Superior temporal gyrus (tissue), 1 donor: ENCODE data around the gene SRA1.
"Not testable (repeated sequence)": the region's sequence is repeated elsewhere in the genome, so short reads cannot be mapped to it uniquely, and the experiment has no call there.

Experiments used
- DNase-seq: peaks from one replicate; pipeline ENCODE4 v3.0.0-alpha.2; 2016; ENCODE audit errors: extremely low spot score

SRA1 gene

GRCh38 chr5:140557136-140557805, at the start of gene SRA1:
Gene SRA1 (minus strand): TSS chr5:140557473. CDS start chr5:140557452, 21 bp downstream.
- peak; percentile 95 for DNase-seq

DNA sequence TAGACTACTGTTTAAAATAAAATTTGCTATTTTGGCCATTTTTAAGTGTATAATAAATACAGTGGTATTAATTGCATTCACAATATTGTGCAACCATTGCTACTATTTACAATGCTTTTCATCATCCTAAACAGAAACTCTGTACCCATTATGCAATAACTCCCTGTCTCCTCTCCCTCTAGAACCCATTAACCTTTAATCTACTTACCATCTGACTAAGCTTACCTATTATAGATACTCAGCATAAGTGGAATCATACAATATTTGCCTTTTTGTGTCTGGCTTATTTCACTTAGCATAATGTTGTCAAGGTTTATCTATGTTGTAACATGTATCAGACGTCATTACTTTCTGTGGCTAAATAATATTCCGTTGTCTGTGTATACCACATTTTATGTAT, 49.8 kb upstream of the SRA1 start:
- DNase-seq = no peak

- no peak for DNase-seq
Measured at GRCh38 chr5:140605879-140606278, 48.6 kb upstream of the SRA1 start.

- DNase-seq = no peak
Measured at GRCh38 chr5:140603734-140604133, 46.5 kb upstream of the SRA1 start.

DNA sequence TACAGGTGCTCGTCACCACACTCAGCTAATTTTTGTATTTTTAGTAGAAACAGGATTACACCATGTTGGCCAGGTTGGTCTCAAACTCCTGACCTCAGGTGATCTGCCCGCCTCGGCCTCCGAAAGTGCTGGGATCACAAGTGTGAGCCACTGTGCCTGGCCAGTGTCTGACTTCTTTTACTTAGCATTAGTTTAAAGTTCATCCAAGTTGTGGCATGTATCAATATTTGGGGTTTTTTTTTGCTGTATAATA, 46.1 kb upstream of the SRA1 start:
- not testable (repeated sequence) for DNase-seq

GRCh38 chr5:140602147-140602546, 44.9 kb upstream of the SRA1 start:
- no peak for DNase-seq

DNA sequence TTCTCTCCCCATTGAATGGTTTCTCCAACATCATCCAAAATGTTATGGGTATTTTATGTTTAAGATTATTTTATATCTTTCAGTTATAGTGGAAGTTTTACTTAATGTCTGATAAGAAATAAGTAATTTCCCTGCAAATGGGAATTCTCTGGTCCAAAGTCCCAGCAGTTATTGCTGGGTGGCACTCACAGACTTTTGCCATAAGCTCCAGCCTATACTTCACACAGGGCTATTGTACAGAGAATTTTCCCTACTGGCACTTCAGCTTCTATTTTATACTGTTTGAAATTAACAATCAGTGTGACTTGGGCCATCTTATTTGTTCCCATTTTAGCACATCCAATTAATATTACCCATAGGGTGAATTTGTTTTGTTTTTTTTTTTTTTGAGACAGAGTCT, 42.8 kb upstream of the SRA1 start:
- no peak for DNase-seq

- no peak for DNase-seq
Measured at GRCh38 chr5:140598836-140599235, 41.6 kb upstream of the SRA1 start.

DNA sequence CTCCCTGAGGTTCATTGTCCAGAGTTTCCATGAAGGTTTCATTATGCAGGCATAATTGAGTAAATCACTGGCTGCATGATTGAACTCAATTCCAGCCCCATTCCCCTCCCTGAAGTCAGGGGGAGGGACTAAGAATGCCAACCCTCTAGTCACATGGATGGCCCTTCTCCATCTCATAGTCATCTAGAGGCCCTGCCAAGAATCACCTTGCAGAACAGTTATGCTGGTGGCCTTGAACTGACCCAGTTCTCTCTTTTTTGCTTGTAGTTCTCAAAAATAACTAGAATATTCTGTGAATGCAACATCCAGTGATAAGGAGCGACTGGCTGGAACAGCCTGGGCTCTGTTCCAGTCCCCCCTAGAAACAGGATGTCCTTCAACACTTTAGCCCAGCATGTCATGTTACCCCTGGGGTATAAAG, 39.1 kb upstream of the SRA1 start:
- no peak for DNase-seq

DNA sequence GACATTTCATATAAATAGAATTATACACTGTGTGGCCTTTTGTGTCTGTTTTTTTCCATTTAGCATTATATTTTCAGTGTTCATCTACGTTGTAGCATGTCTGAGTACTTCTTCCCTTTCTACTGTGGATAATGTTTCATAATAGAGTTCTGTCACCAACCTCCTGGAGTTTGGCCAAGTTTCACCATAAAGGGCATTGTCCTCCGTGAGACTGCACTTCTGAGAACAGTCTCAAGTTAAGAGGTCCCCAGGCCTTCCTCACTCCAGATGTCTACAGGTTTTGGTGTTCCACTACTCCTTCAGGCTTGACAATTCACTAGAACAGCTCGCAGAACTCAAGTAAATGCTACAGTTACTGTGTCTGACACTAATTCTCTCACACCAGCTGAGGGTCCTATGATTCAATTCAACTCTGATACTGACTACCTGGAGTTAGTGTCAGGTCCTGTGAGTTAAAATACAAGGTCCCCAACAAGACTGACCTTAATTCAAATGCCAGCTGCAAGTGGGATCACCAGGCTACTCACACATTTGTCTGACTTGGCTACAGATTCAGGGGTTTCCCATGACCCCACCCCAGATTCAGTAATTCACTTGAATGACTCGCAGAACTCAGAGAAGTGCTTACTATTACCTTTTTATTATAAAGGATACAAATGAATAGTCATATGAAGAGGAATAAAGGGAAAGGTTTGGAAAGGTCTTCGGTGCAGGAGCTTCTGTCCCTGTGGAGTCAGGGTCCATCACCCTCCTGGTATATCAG, 38.4 kb upstream of the SRA1 start:
- DNase-seq = peak; percentile 71

DNA sequence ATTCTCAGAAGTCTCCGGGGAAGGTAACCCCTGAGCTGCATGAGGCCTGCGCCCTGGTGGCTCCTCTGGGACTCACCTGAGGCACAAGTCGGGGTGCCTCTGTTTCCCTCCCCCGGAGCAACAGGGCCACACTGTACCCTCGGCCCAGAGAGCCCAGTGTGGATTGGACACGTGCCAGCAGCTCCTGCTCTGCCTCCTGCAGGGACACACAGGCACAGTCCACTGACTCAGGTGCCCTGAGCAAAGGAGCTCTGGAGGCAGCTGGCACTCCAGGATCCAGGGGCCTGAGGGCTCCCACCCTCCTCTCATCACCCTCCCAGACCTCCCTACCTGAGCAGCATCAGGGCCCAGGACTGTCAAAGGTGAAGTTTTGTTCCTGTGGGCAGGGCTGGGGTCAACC, 36.9 kb upstream of the SRA1 start:
- DNase-seq = no peak

GRCh38 chr5:140593070-140593469, 35.8 kb upstream of the SRA1 start:
- not testable (repeated sequence) for DNase-seq

DNA sequence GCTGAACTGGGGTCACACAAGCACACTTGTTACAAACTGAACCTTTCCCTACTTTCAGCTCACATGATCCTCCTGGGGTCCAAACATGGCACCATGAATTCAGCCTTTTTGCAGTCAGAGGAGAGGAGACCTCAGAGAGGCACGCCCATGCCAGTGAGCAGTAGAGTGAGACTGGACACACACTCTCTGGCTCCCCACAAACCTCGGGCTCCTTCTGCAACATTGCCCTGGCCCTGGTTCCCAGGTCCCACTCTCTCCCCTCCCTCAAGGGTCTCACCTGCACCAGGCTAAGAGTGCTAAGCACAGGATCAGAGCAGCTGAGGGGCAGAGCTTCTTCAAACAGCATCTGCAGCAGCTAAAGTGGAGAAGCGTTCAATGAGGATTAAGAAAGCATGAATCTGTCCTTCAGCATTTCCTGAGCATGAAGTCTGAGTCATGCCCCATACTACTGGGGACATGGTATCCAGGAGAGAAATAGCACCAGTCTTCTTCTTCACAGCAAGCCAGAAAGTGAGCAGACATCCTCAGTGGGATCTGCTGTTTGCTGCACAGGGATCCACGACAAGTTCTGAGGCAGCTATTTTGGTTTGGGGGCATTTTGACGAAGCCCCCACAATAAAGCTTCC, 34.6 kb upstream of the SRA1 start:
- no peak for DNase-seq

DNA sequence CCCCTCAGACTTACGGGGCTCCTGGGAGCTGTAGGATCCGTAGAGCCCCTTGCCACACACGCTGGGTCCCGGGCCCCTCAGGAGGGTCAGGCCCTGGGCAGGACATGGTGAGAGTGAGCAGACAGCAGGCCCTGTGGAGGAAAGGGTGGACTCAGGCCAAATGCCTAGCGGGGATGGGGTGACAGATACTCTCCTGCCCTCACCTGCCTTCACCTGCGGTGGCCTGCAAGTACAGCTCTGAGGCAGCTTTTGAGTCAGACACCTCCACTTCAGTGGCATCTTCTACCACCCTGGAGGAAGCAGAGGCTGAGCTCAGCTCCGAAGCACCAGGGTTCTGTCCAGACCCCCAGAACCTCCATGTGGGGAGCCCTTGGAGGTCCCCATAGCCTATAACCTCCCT, 33.6 kb upstream of the SRA1 start:
- no peak for DNase-seq

GRCh38 chr5:140588311-140589070, 31.2 kb upstream of the SRA1 start:
- DNase-seq = no peak

DNA sequence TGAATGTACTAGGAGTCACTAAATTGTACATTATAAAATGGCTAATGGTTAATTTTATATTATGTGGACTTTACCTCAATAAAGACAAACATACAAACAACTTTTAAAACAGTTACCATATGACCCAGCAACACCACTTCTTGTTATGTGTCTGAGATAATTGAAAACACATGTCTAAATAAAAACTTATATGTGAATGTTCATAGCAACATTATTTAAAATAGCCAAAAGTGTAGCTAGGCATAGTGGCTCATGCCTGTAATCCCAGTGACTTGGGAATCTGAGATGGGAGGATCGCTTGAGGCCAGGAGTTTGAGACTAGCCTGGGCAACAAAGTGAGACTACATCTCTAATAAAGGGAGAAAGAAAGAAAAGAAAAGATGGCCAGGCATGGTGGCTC, 30.2 kb upstream of the SRA1 start:
- no peak for DNase-seq

GRCh38 chr5:140579188-140579747, 22.0 kb upstream of the SRA1 start:
- DNase-seq = not testable (repeated sequence)

DNA sequence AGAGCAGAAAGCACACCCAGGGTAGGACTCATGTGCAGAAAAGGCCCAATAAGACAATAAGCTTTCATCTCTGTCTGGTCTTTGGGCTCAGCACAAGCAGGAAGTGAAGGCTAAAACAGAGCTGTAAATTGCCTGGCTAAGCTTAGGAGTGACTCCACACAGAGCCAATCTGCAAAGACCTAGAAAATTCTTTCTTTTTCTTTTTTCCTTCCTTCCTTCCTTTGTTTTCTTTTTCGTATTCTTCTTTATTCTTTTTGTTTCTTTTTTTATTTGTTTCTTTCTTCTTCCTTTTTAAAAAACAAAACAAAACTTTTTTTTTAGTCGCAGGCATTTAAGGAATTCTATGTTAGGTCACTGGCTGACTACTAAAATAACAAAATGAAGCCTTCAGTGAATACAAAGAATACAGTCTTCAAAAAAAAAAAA, 19.5 kb upstream of the SRA1 start:
- no peak for DNase-seq

GRCh38 chr5:140575309-140575708, 18.0 kb upstream of the SRA1 start:
- DNase-seq = no peak

GRCh38 chr5:140574165-140574564, 16.9 kb upstream of the SRA1 start:
- DNase-seq = no peak

- no peak for DNase-seq
Measured at GRCh38 chr5:140573683-140574082, 16.4 kb upstream of the SRA1 start.

- no peak for DNase-seq
Measured at GRCh38 chr5:140571105-140571504, 13.8 kb upstream of the SRA1 start.
